Hepatocyte (in vitro differentiated cells): Measurements from ENCODE around the gene MRNIP.

Source experiments
- CTCF ChIP-seq: fragments of 200-600 bp; sonication (generic); IDR thresholded peaks from 2 replicates; pipeline ENCODE4 v1.5.1; 2016; ENCODE audit warnings: antibody characterized with exemption, mild to moderate bottlenecking; ENCODE audit not compliant: poor library complexity
- EZH2 ChIP-seq: fragments of 200-600 bp; sonication (generic); IDR thresholded peaks from 2 replicates; pipeline ENCODE4 v1.6.1; 2016; ENCODE audit warnings: antibody characterized with exemption, mild to moderate bottlenecking, borderline replicate concordance
- EZH2phosphoT487 ChIP-seq: fragments of 200-600 bp; sonication (generic); IDR thresholded peaks from one replicate; pipeline ENCODE4 v1.6.1; 2018; ENCODE audit warnings: antibody characterized with exemption, mild to moderate bottlenecking, low read depth, moderate library complexity; ENCODE audit not compliant: unreplicated experiment, severe bottlenecking

DNA sequence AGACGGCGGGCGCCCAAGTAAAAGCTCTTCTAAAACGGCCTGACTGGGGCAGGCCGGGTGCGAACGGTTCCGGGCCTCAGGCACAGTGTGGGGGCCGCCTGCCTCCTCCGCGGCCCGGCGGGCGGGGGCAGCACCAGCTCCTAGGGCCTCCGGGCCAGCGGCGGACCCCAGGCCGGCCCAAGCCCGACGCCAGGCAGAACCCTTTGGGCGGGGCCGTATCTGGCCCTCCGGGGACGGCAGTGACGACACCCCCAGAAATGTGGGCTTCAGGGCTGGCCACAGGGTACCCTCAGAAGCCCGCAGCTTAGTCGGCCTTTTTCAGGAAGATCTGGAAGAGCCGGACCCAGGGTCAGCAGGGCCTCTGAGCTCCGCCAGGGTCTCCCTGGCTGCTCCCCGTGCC lies 60.9 kb downstream of the MRNIP start:
- TF ChIP-seq CTCF (no peak), EZH2 (no peak), EZH2phosphoT487 (no peak)
